Vagina (tissue), 2 donors: ENCODE measurements around the gene TTC28. TPM values are rescaled to one million over a fixed set of nuclear protein-coding genes. Genes with fewer than 3 reads are reported as not detected.

ENCODE experiments used
- DNase-seq, 2 donors: peaks; one replicate each; pipeline ENCODE4 v3.0.0-alpha.2; 2017; ENCODE audit errors: extremely low spot score in 2 of 2
- H3K27ac ChIP-seq: fragments of 200-600 bp; sonication (generic); one replicate; pipeline ENCODE4 v1.5.1; 2019
- H3K27me3 ChIP-seq: fragments of 200-600 bp; sonication (generic); one replicate; pipeline ENCODE4 v1.5.1; 2019
- H3K36me3 ChIP-seq, 2 donors: fragments of 200-600 bp; sonication (generic); one replicate each; pipeline ENCODE4 v1.5.1; 2017 to 2019
- H3K4me1 ChIP-seq: fragments of 200-600 bp; sonication (generic); one replicate; pipeline ENCODE4 v1.5.1; 2019
- H3K4me3 ChIP-seq, 2 donors: fragments of 200-600 bp; sonication (generic); 1 replicate in 1 of 2; 2 replicates in 1 of 2; pipeline ENCODE4 v1.5.1; 2016 to 2019
- H3K9me3 ChIP-seq: fragments of 200-600 bp; sonication (generic); one replicate; pipeline ENCODE4 v1.5.1; 2019
- CTCF ChIP-seq, 3 experiments: fragments of 450-650 bp in 2 of 3; fragments of 200-600 bp in 1 of 3; sonication (generic) in 1 of 3; IDR thresholded peaks; one replicate each; pipeline ENCODE4 v1.5.1; 2017 to 2019; ENCODE audit warnings: antibody characterized with exemption in 3 of 3, mild to moderate bottlenecking in 2 of 3, moderate library complexity in 2 of 3
- POLR2A ChIP-seq, 2 donors: fragments of 450-650 bp; IDR thresholded peaks; one replicate each; pipeline ENCODE4 v1.6.1; 2017; ENCODE audit warnings: antibody characterized with exemption in 2 of 2, mild to moderate bottlenecking in 2 of 2, moderate library complexity in 2 of 2
- POLR2AphosphoS5 ChIP-seq, 2 donors: sonication (generic); formaldehyde crosslinking; IDR thresholded peaks; one replicate each; pipeline ENCODE4 v1.9.0; 2017; ENCODE audit warnings: antibody characterized with exemption in 2 of 2, mild to moderate bottlenecking in 2 of 2, low read depth in 1 of 2; ENCODE audit not compliant: insufficient read depth in 1 of 2
- intact Hi-C: fragments of 100-400 bp; cut with DNase I; formaldehyde crosslinking; loops from one replicate; pipeline ENCODE4 v1.15.1; 2023
- total RNA-seq: library from RNA; depleted of rRNA; stranded (reverse); fragments of >200 nt; gene quantifications from one replicate; pipeline ENCODE4 v1.2.3, GENCODE V29; 2016

TTC28 gene
- total RNA-seq, 1 donor from 2014 or later: 41.7 TPM

- H3K27me3 ChIP-seq: no peaks in the 10 kb centered on the region
- no peak overlapping the region for H3K4me3 ChIP-seq
- DNase-seq: no peak
- no peak for TF ChIP-seq CTCF (IDR thresholded peaks at IDR 0.05)
- TF ChIP-seq POLR2AphosphoS5 (IDR thresholded peaks at IDR 0.05; ENCODE audit: insufficient read depth in 1 of 2, low read depth in 1 of 2): no peak
- no peak for TF ChIP-seq POLR2A (IDR thresholded peaks at IDR 0.05)
- H3K9me3 ChIP-seq: no peaks in the 10 kb centered on the region
- no peaks in the 10 kb centered on the region for H3K36me3 ChIP-seq
- no peaks in the 10 kb centered on the region for H3K4me1 ChIP-seq
- no peak overlapping the region for H3K27ac ChIP-seq
- intact Hi-C loops: no loop called here
Observed at GRCh38 chr22:28329186-28330073, 350.2 kb downstream of the TTC28 start.

GRCh38 chr22:28328756-28329155, 350.9 kb downstream of the TTC28 start:
- no peak overlapping the region for H3K4me3 ChIP-seq
- H3K36me3 ChIP-seq: no peaks in the 10 kb centered on the region
- no peaks in the 10 kb centered on the region for H3K27me3 ChIP-seq
- no peaks in the 10 kb centered on the region for H3K9me3 ChIP-seq
- DNase-seq: no peak
- intact Hi-C loops: no loop called here
- H3K27ac ChIP-seq: no peak overlapping the region
- H3K4me1 ChIP-seq: no peaks in the 10 kb centered on the region
- TF ChIP-seq POLR2A (IDR thresholded peaks at IDR 0.05) (no peak), POLR2AphosphoS5 (IDR thresholded peaks at IDR 0.05; ENCODE audit: insufficient read depth in 1 of 2, low read depth in 1 of 2) (no peak), CTCF (IDR thresholded peaks at IDR 0.05) (no peak)

DNA sequence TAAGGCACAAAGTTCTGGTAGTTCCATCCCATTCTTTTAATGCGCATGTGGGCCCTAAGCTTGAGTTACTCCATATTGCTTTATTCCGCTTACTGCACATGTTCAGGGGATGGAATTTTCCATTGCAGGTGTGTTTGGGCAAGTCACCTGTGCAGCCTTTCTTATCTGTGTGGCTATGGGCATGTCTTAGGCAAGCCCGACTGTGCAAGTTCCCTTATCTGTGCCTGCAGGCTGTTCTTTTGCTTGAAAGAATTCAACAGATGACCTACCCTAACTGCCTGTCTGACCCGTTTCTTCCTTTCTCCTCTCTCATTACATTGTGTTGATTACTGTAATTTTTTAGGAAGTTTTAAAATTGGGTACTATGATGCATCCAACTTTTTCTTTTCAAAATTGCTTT, 363.6 kb downstream of the TTC28 start:
- H3K4me1 ChIP-seq: no peaks in the 10 kb centered on the region
- H3K27me3 ChIP-seq: no peaks in the 10 kb centered on the region
- intact Hi-C loops: no loop called here
- DNase-seq: no peak
- H3K36me3 ChIP-seq: no peaks in the 10 kb centered on the region
- no peak overlapping the region for H3K27ac ChIP-seq
- no peaks in the 10 kb centered on the region for H3K9me3 ChIP-seq
- TF ChIP-seq POLR2AphosphoS5 (IDR thresholded peaks at IDR 0.05; ENCODE audit: insufficient read depth in 1 of 2, low read depth in 1 of 2) (no peak), CTCF (IDR thresholded peaks at IDR 0.05) (no peak), POLR2A (IDR thresholded peaks at IDR 0.05) (no peak)
- no peak overlapping the region for H3K4me3 ChIP-seq

DNA sequence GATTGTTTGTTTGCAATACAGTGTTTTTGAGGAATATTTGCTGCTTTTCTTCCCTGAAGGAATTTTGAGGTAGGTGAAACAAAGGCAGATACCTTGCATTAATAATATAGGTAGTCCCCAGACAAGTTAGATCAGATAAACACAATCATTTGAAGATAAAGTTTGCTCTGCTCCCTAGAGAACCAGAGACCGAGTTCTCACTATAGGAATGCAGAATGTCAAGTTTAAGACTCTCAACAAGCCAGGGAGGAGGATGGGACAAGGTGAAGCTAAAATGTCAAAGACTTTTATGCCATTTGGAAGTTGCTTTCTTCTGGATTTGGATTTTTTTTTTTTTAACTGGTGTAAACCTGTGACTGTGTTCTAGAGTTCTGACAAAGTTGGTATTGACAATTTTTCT, 364.7 kb downstream of the TTC28 start:
- no peak for DNase-seq
- intact Hi-C loops: no loop called here
- no peaks in the 10 kb centered on the region for H3K36me3 ChIP-seq
- no peaks in the 10 kb centered on the region for H3K27me3 ChIP-seq
- no peaks in the 10 kb centered on the region for H3K9me3 ChIP-seq
- TF ChIP-seq POLR2A (IDR thresholded peaks at IDR 0.05): no peak
- H3K4me1 ChIP-seq: no peaks in the 10 kb centered on the region
- H3K4me3 ChIP-seq: no peak overlapping the region
- H3K27ac ChIP-seq: no peak overlapping the region

GRCh38 chr22:28310299-28310698, 369.3 kb downstream of the TTC28 start:
- no peaks in the 10 kb centered on the region for H3K27me3 ChIP-seq
- H3K4me1 ChIP-seq: no peaks in the 10 kb centered on the region
- DNase-seq: no peak
- no peak overlapping the region for H3K4me3 ChIP-seq
- H3K27ac ChIP-seq: no peak overlapping the region
- H3K36me3 ChIP-seq: no peaks in the 10 kb centered on the region
- intact Hi-C loops: no loop called here
- no peaks in the 10 kb centered on the region for H3K9me3 ChIP-seq
- TF ChIP-seq POLR2AphosphoS5 (IDR thresholded peaks at IDR 0.05; ENCODE audit: insufficient read depth in 1 of 2, low read depth in 1 of 2): no peak
- TF ChIP-seq POLR2A (IDR thresholded peaks at IDR 0.05): no peak
- TF ChIP-seq CTCF (IDR thresholded peaks at IDR 0.05): no peak
